Measurements from ENCODE around the gene TNS3. TPM values are rescaled to one million over a fixed set of nuclear protein-coding genes. Genes with fewer than 3 reads are reported as not detected.

TNS3 gene
- total and polyA plus RNA-seq, 4 donors: 58.6 to 117 (median 74.7) TPM

DNA sequence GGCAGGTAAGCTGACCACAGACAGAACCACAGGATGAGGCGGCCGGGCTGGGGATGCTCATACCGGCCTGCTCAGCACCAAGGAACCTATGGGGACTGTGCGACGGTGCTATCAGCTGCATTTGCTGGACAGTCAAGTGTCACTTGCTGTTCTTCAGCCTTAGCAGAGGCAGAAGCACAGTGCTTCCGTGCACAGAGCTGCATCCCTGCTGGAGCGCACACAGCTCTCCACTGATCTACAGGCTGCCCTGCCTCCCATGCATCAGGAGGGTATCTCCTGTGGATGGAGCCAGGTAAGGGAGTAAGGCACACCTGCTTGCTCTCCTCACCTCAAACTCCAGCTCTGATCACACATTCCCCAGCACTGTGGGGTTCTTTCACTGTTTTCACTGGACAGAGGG, 97.5 kb downstream of the TNS3 start:
- peak overlapping the region; percentile 58 for H3K27ac ChIP-seq (ENCODE audit: low read depth, low read length)
- H3K36me3 ChIP-seq (ENCODE audit: control insufficient read depth, insufficient read depth, low read length): peaks cover 8% of the 10 kb centered on the region
- no peaks in the 10 kb centered on the region for H3K9me3 ChIP-seq (ENCODE audit: control insufficient read depth, insufficient read depth, low read length)
- 95% methylated on average over 7 of the region's 7 CpGs for WGBS (ENCODE audit: insufficient coverage)
- H3K4me1 ChIP-seq (ENCODE audit: control insufficient read depth, insufficient read depth, low read length): peaks cover 62% of the 10 kb centered on the region
- DNase-seq (ENCODE audit: low read depth in 4 of 6, low spot score in 6 of 6): no peak
- H3K4me3 ChIP-seq (ENCODE audit: low read depth, low read length): no peak overlapping the region
- no peaks in the 10 kb centered on the region for H3K27me3 ChIP-seq (ENCODE audit: control insufficient read depth, insufficient read depth, low read length)

DNA sequence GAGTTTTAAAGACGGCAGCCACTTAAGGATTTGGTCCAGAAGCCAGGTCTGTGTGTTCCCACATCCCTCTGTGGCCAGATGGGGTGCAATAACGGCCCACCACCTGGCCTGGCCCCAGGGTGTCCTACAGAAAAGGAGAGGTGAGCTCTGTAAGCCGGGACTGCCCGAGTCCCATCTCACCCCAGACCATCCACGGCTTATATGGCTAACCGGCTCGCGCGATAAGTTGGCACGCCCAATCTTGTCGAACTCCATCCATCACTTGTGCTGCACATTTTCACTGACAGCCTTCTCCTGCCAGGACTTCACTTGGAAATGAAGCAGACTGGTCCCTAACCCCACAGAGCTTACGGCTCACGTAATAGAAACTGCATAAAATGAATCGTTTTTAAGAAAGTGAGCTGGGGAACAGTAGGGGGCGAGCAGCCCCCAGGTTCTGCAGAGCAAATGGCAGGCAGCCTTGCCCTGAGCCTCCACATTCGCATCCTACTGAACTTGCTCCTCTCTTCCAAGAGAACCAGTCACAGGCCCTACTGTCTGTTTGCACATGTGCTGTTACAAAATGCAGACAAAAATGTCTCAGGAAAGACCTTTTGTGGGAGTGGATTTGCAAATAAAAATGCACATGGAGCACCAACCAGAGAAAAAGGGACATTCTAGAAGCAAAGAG, 98.2 kb downstream of the TNS3 start:
- Histone ChIP-seq H3K27ac (ENCODE audit: low read depth, low read length) (no peak overlapping the region), H3K9me3 (ENCODE audit: control insufficient read depth, insufficient read depth, low read length) (no peaks in the 10 kb centered on the region), H3K4me3 (ENCODE audit: low read depth, low read length) (no peak overlapping the region), H3K4me1 (ENCODE audit: control insufficient read depth, insufficient read depth, low read length) (peaks cover 61% of the 10 kb centered on the region), H3K36me3 (ENCODE audit: control insufficient read depth, insufficient read depth, low read length) (peaks cover 8% of the 10 kb centered on the region), H3K27me3 (ENCODE audit: control insufficient read depth, insufficient read depth, low read length) (no peaks in the 10 kb centered on the region)
- no peak for DNase-seq (ENCODE audit: low read depth in 4 of 6, low spot score in 6 of 6)
- 83% methylated on average over 11 of the region's 16 CpGs for WGBS (ENCODE audit: insufficient coverage)

DNA sequence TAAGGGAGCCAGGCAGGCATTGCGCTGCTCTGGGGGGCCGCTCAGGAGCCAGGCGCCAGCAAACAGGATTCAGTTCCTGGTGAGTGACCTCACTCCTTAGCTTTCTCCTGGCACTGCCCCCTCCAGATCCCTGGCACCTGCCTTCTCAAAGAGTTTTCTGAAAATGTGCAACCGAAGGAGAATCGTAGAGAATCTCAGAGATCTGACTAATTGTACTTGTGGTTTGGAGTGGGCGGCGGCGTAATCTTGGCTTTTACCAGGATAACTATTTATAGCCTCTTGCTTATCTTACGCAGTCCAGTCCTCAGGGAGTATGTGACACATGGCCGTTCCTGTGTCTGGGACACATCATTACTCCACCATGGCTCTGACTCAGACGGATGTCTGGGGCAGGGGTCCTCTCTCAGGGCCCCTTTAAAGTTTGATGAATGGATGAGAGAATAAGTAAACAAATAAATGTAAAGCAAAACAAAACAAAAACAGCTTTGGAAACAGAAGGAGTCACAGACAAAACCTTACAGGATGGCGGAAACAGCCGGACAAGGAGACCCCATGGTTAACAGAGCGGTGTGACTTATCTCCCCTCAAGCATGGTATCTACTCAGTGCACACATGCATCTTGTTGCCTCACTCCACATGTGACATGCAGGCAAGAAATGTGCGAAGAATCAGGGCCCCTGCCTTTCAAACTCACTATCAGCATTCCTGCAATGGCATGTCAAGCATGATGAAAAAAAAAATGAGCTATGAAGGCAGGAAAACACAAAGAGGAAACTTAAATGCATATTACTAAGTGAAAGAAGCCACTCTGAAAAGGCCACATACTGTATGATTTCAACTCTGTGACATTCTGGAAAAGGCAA, 99.7 kb downstream of the TNS3 start:
- 92% methylated on average over 5 of the region's 15 CpGs for WGBS (ENCODE audit: insufficient coverage)
- no peak overlapping the region for H3K4me3 ChIP-seq (ENCODE audit: low read depth, low read length)
- H3K4me1 ChIP-seq (ENCODE audit: control insufficient read depth, insufficient read depth, low read length): peaks cover 67% of the 10 kb centered on the region
- peaks cover 8% of the 10 kb centered on the region for H3K36me3 ChIP-seq (ENCODE audit: control insufficient read depth, insufficient read depth, low read length)
- DNase-seq (ENCODE audit: low read depth in 4 of 6, low spot score in 6 of 6): no peak
- no peak overlapping the region for H3K27ac ChIP-seq (ENCODE audit: low read depth, low read length)
- no peaks in the 10 kb centered on the region for H3K9me3 ChIP-seq (ENCODE audit: control insufficient read depth, insufficient read depth, low read length)
- no peaks in the 10 kb centered on the region for H3K27me3 ChIP-seq (ENCODE audit: control insufficient read depth, insufficient read depth, low read length)

- peaks cover 70% of the 10 kb centered on the region for H3K4me1 ChIP-seq (ENCODE audit: control insufficient read depth, insufficient read depth, low read length)
- no peaks in the 10 kb centered on the region for H3K9me3 ChIP-seq (ENCODE audit: control insufficient read depth, insufficient read depth, low read length)
Observed at GRCh38 chr7:47481541-47482012, 100.3 kb downstream of the TNS3 start.

GRCh38 chr7:47480576-47481538, 101.1 kb downstream of the TNS3 start:
- H3K9me3 ChIP-seq (ENCODE audit: control insufficient read depth, insufficient read depth, low read length): no peaks in the 10 kb centered on the region
- no peak overlapping the region for H3K27ac ChIP-seq (ENCODE audit: low read depth, low read length)
- peaks cover 7% of the 10 kb centered on the region for H3K36me3 ChIP-seq (ENCODE audit: control insufficient read depth, insufficient read depth, low read length)
- H3K4me3 ChIP-seq (ENCODE audit: low read depth, low read length): no peak overlapping the region
- DNase-seq (ENCODE audit: low read depth in 4 of 6, low spot score in 6 of 6): no peak
- H3K27me3 ChIP-seq (ENCODE audit: control insufficient read depth, insufficient read depth, low read length): no peaks in the 10 kb centered on the region
- H3K4me1 ChIP-seq (ENCODE audit: control insufficient read depth, insufficient read depth, low read length): peaks cover 75% of the 10 kb centered on the region
- 59% methylated on average over 9 of the region's 12 CpGs for WGBS (ENCODE audit: insufficient coverage)

More at GRCh38 chr7:47481541-47482012, 100.3 kb downstream of the TNS3 start:
- WGBS (ENCODE audit: insufficient coverage): 93% methylated on average over 6 of the region's 7 CpGs
- peaks cover 8% of the 10 kb centered on the region for H3K36me3 ChIP-seq (ENCODE audit: control insufficient read depth, insufficient read depth, low read length)
- no peak overlapping the region for H3K27ac ChIP-seq (ENCODE audit: low read depth, low read length)
- no peaks in the 10 kb centered on the region for H3K27me3 ChIP-seq (ENCODE audit: control insufficient read depth, insufficient read depth, low read length)
- no peak for DNase-seq (ENCODE audit: low read depth in 4 of 6, low spot score in 6 of 6)
- H3K4me3 ChIP-seq (ENCODE audit: low read depth, low read length): no peak overlapping the region

DNA sequence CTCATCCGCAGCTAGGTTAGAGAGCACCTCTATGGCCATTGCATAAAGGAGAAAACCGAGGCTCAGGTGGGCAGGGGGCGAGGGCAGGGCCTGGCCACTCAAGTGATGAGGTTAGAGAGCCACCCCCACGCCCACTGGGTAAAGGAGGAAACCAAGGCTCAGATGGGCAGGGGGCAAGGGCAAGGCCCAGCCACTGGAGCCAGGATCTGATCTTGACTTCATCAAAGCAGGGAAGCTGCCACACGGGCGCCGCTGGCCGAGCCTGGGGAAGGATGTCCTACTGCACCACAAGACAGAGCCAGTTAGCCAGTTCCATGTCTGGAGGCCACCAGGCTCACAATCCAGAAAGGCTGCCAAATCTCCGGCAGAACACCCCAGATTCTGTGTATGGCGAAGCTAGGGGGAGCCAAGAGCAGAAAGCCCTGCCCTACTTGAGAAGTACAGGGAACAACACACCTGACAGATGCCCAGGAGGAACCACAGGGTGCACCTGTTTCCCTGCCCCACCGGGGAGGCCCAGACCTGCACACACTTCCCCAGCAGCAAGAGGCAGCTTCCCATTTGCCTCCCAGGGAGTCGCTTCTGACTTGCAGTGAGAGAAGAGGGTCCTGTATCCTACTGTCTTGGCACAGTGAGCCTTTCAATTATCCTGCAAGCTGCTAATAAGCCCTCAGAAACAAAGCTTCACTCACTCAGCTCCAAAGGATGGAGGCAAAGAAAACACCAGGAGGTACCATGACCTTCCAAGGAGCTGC, 101.9 kb downstream of the TNS3 start:
- 78% methylated on average over 11 of the region's 12 CpGs for WGBS (ENCODE audit: insufficient coverage)
- H3K27ac ChIP-seq (ENCODE audit: low read depth, low read length): no peak overlapping the region
- peak in 2 of 6 donors; percentile 51 for DNase-seq (ENCODE audit: low read depth in 4 of 6, low spot score in 6 of 6)
- H3K27me3 ChIP-seq (ENCODE audit: control insufficient read depth, insufficient read depth, low read length): no peaks in the 10 kb centered on the region
- H3K36me3 ChIP-seq (ENCODE audit: control insufficient read depth, insufficient read depth, low read length): peaks cover 11% of the 10 kb centered on the region
- no peak overlapping the region for H3K4me3 ChIP-seq (ENCODE audit: low read depth, low read length)
- no peaks in the 10 kb centered on the region for H3K9me3 ChIP-seq (ENCODE audit: control insufficient read depth, insufficient read depth, low read length)
- peaks cover 75% of the 10 kb centered on the region for H3K4me1 ChIP-seq (ENCODE audit: control insufficient read depth, insufficient read depth, low read length)

DNA sequence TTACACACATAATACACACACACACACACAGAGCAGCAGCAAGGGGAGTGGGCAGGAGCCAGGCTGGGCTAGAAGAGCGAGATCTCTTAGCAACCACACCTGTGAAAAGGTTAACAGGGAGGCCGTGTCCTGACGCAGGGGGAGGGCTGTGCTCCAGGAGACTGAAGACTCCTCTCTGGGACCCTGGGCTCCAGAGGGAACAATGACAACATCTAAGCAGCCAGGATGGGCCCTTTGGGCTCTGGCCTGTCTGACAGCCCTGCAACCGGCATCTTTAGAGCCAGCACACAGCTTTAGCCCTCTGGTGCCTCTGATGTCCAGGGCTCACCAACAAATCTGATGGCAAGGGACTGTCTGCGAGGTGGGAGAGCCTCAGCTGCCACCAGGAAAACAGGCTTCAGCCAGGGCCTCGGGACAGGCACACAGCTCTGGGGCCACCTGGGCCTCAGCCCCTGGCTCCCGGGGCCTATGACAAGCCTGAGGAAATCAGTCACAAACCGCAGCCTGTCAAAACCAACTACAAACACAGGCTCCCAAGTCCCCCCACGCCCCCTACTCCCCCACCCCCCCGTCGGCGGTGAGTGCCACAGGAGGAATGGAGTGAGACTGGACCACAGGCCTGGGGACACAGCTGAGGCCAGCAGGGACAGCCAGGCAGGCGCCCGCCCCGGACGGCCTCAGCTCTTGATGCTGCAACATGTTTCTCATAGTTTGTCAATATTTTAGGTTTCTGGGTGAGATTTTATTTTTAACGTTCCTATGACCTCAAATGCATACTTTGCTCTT, 102.8 kb downstream of the TNS3 start:
- Histone ChIP-seq H3K4me3 (ENCODE audit: low read depth, low read length) (no peak overlapping the region), H3K9me3 (ENCODE audit: control insufficient read depth, insufficient read depth, low read length) (no peaks in the 10 kb centered on the region), H3K36me3 (ENCODE audit: control insufficient read depth, insufficient read depth, low read length) (peaks cover 13% of the 10 kb centered on the region), H3K4me1 (ENCODE audit: control insufficient read depth, insufficient read depth, low read length) (peaks cover 69% of the 10 kb centered on the region), H3K27ac (ENCODE audit: low read depth, low read length) (no peak overlapping the region), H3K27me3 (ENCODE audit: control insufficient read depth, insufficient read depth, low read length) (no peaks in the 10 kb centered on the region)
- WGBS (ENCODE audit: insufficient coverage): 64% methylated on average over 7 of the region's 17 CpGs
- DNase-seq (ENCODE audit: low read depth in 4 of 6, low spot score in 6 of 6): no peak

GRCh38 chr7:47478017-47478344, 103.9 kb downstream of the TNS3 start:
- Histone ChIP-seq H3K4me1 (ENCODE audit: control insufficient read depth, insufficient read depth, low read length) (peaks cover 61% of the 10 kb centered on the region), H3K36me3 (ENCODE audit: control insufficient read depth, insufficient read depth, low read length) (peaks cover 14% of the 10 kb centered on the region), H3K27ac (ENCODE audit: low read depth, low read length) (peak overlapping the region; percentile 33), H3K9me3 (ENCODE audit: control insufficient read depth, insufficient read depth, low read length) (no peaks in the 10 kb centered on the region), H3K4me3 (ENCODE audit: low read depth, low read length) (no peak overlapping the region), H3K27me3 (ENCODE audit: control insufficient read depth, insufficient read depth, low read length) (no peaks in the 10 kb centered on the region)
- 14% methylated on average over 3 of the region's 6 CpGs for WGBS (ENCODE audit: insufficient coverage)
- DNase-seq (ENCODE audit: low read depth in 4 of 6, low spot score in 6 of 6): no peak
